MCF 10A (cell line): ENCODE results near the gene FGFR2. TPM values are rescaled to one million over a fixed set of nuclear protein-coding genes. Genes with fewer than 3 reads are reported as not detected.

Experiments used
- BruUV-seq: library from RNA; stranded (reverse); fragments of 400-500 nt; replicated peaks from 2 replicates; lab custom pipeline; 2021; lab: Mats Ljungman, UMichigan
- CTCF ChIA-PET: fragments of 300-600 bp; sonication (Branson Sonifier 250); formaldehyde crosslinking; extraction: SDS; loops from one replicate; lab custom pipeline; 2021; ENCODE audit warnings: antibody characterized with exemption, inconsistent platforms; lab: Yijun Ruan, JAX
- POLR2A ChIA-PET: fragments of 300-600, 350-650 bp; sonication (Branson Sonifier 250); formaldehyde crosslinking; extraction: SDS; loops from one replicate; lab custom pipeline; 2020; ENCODE audit warnings: antibody characterized with exemption, inconsistent platforms; lab: Yijun Ruan, JAX
- DNase-seq: peaks from one replicate; pipeline ENCODE4 v3.0.0-alpha.2; 2018; ENCODE audit not compliant: unreplicated experiment
- H3K27ac Mint-ChIP-seq: one replicate; pipeline ENCODE4 v1.8.0; 2022; ENCODE audit warnings: mild to moderate bottlenecking, low read depth, mixed read lengths; ENCODE audit not compliant: unreplicated experiment
- H3K27me3 Mint-ChIP-seq: one replicate; pipeline ENCODE4 v1.8.0; 2022; ENCODE audit warnings: mixed read lengths; ENCODE audit not compliant: insufficient read depth, unreplicated experiment
- H3K36me3 Mint-ChIP-seq: one replicate; pipeline ENCODE4 v1.8.0; 2022; ENCODE audit warnings: mild to moderate bottlenecking, moderate library complexity, mixed read lengths; ENCODE audit not compliant: insufficient read depth, unreplicated experiment
- H3K4me1 Mint-ChIP-seq: one replicate; pipeline ENCODE4 v1.8.0; 2022; ENCODE audit warnings: mixed read lengths; ENCODE audit not compliant: insufficient read depth, unreplicated experiment
- H3K4me3 Mint-ChIP-seq: one replicate; pipeline ENCODE4 v1.8.0; 2022; ENCODE audit warnings: mild to moderate bottlenecking, moderate library complexity, mixed read lengths; ENCODE audit not compliant: unreplicated experiment
- H3K9me3 Mint-ChIP-seq: one replicate; pipeline ENCODE4 v1.8.0; 2022; ENCODE audit warnings: mixed read lengths; ENCODE audit not compliant: unreplicated experiment
- CTCF ChIP-seq: fragments of 200-600 bp; IDR thresholded peaks from one replicate; pipeline ENCODE4 v1.8.0; 2022; ENCODE audit warnings: antibody characterized with exemption, mild to moderate bottlenecking; ENCODE audit not compliant: unreplicated experiment
- intact Hi-C: fragments of 100-400 bp; cut with micrococcal nuclease; formaldehyde crosslinking; loops from 2 replicates; pipeline ENCODE4 v1.14.1; 2022
- total RNA-seq: library from RNA; stranded (reverse); gene quantifications from 2 replicates; pipeline ENCODE4 v1.2.3, GENCODE V29; 2022

The FGFR2 gene
- total RNA-seq, 1 experiment from 2014 or later, result 2.7 TPM

DNA sequence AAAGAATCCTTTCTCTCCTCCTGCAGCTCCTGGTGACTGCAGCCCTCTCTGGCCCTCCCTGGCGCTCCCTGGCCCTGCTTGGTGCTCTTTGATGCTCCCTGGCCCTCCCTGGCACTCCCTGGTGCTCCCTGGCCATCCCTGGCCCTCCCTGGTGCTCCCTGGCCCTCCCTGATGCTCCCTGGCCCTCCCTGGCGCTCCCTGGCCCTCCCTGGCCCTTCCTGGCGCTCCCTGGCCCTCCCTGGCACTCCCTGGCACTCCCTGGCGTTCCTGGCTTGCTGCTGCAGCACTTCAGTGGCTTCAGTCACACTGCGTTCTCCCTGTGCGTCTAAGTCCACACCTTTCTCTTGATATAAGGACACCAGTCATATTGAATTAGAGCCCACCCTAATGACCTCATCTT lies 15.2 kb upstream of the FGFR2 start:
- H3K36me3 Mint-ChIP-seq, result no peaks in the 10 kb centered on the region
- no peak for DNase-seq
- POLR2A ChIA-PET, result interaction anchor here (0.5 kb wide), 1 partner anchor 55 kb away, joined by 3 read pairs; no protein-coding TSS in a partner anchor
- peak overlapping the region; percentile 54 for H3K27ac Mint-ChIP-seq
- peaks cover 13% of the 10 kb centered on the region for H3K4me1 Mint-ChIP-seq
- peaks cover 7% of the 10 kb centered on the region for H3K9me3 Mint-ChIP-seq
- CTCF ChIA-PET, result interaction anchor here (0.6 to 1.1 kb wide), 3 partner anchors 63 to 268 kb away, joined by 3 to 5 read pairs (median 3); no protein-coding TSS in a partner anchor
- no peak overlapping the region for H3K4me3 Mint-ChIP-seq
- intact Hi-C loops, result loop anchor here (10.0 kb wide), 1 partner anchor 271 kb away; no protein-coding TSS in a partner anchor
- BruUV-seq, result no TSS peak
- no peak for TF ChIP-seq CTCF
- H3K27me3 Mint-ChIP-seq, result no peaks in the 10 kb centered on the region

GRCh38 chr10:121611393-121612159 lies 13.3 kb upstream of the FGFR2 start:
- ChIA-PET POLR2A (interaction anchor here (1.2 to 1.6 kb wide), 4 partner anchors 13 to 441 kb away, joined by 3 to 6 read pairs (median 4); no protein-coding TSS in a partner anchor), CTCF (interaction anchor here (0.6 to 1.9 kb wide), 7 partner anchors 14 to 299 kb away, joined by 3 to 4 read pairs (median 3); no protein-coding TSS in a partner anchor)
- peaks cover 19% of the 10 kb centered on the region for H3K4me1 Mint-ChIP-seq
- BruUV-seq, result TSS peak; percentile 99
- TF ChIP-seq CTCF, result no peak
- intact Hi-C loops, result loop anchor here (10.0 kb wide), 1 partner anchor 273 kb away; no protein-coding TSS in a partner anchor
- H3K4me3 Mint-ChIP-seq, result no peak overlapping the region
- peak overlapping the region; percentile 91 for H3K27ac Mint-ChIP-seq
- peaks cover 7% of the 10 kb centered on the region for H3K9me3 Mint-ChIP-seq
- H3K27me3 Mint-ChIP-seq, result no peaks in the 10 kb centered on the region
- H3K36me3 Mint-ChIP-seq, result no peaks in the 10 kb centered on the region
- DNase-seq, result no peak

DNA sequence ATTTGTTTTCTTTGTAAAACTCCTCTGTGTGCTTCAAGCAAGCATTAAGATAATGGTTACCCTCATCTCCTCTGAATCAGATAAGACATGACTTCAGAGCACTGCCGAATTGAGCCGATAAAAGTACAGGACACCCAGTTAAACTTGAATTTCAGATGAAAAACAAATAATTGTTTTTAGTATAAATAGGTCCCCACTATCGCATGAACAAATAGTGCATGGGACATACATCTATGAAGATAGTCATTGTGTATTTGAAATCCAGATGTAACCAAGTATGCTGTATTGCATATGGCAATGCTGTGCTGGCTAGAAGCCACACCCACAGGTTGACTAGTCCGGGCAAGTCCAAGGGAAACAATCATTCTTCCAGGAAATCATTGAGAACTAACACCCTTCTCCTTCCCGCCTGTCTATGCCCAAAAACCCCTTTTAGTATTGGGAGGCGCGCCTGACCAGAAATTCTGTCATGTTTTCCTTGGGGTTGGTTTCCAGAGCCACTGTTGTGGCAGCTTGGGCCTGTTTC lies 12.6 kb upstream of the FGFR2 start:
- intact Hi-C loops, result loop anchor here (10.0 kb wide), 1 partner anchor 274 kb away; no protein-coding TSS in a partner anchor
- peak overlapping the region; percentile 91 for H3K27ac Mint-ChIP-seq
- peaks cover 7% of the 10 kb centered on the region for H3K9me3 Mint-ChIP-seq
- peaks cover 19% of the 10 kb centered on the region for H3K4me1 Mint-ChIP-seq
- no peak for TF ChIP-seq CTCF
- BruUV-seq, result no TSS peak
- no peaks in the 10 kb centered on the region for H3K36me3 Mint-ChIP-seq
- no peaks in the 10 kb centered on the region for H3K27me3 Mint-ChIP-seq
- ChIA-PET POLR2A (interaction anchor here (0.6 to 1.6 kb wide), 5 partner anchors 12 to 440 kb away, joined by 3 to 6 read pairs (median 4); no protein-coding TSS in a partner anchor), CTCF (interaction anchor here (0.7 to 2.0 kb wide), 9 partner anchors 12 to 299 kb away, joined by 3 to 5 read pairs (median 3); no protein-coding TSS in a partner anchor)
- no peak overlapping the region for H3K4me3 Mint-ChIP-seq
- DNase-seq, result peak; percentile 80
